Uterus (tissue), 2 donors: ENCODE measurements around the gene PLXNA2.

Experiments
- POLR2A ChIP-seq, 2 donors: fragments of 450-650 bp; IDR thresholded peaks; one replicate each; pipeline ENCODE4 v1.6.1; 2016; ENCODE audit warnings: antibody characterized with exemption in 2 of 2, mild to moderate bottlenecking in 1 of 2, moderate library complexity in 1 of 2
- TF ChIP-seq, protein P1 (sequence below), 4 experiments: fragments of 200-600 bp in 2 of 4; fragments of 450-650 bp in 2 of 4; sonication (generic) in 2 of 4; IDR thresholded peaks; one replicate each; pipeline ENCODE4 v1.5.1; 2016 to 2019; ENCODE audit warnings: antibody characterized with exemption in 4 of 4, mild to moderate bottlenecking in 2 of 4, moderate library complexity in 1 of 4

DNA sequence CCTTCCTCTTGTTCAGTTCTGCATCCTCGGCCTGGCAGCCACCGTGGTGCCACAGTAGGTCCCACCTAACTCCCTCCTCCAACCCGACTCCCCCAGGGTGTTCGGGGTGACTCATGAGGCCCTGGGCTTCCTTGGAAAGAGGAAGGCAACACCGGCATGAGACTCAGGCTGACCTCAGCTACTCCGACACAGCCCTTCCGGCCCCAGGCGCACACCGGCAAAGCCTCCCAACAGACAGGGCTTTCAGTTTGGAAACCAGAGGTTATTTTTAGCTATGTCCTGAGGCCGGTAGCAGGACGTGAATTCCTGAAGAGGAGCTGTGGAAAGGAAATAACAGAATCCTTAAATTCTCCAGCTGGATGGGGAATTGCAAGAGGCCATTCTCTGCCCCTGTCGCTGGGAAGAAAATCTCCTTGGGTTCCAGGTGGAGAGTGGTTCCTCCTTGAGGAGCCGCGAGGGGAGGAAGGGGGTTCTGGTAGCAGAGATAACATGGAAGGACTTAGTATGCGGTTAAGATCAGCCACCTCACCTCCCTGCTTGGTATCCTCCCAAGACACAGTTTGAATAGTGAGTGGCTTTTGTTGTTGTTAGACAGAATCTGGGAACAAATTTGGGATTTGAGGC lies 24.4 kb downstream of the PLXNA2 start:
- TF ChIP-seq, protein P1, sequence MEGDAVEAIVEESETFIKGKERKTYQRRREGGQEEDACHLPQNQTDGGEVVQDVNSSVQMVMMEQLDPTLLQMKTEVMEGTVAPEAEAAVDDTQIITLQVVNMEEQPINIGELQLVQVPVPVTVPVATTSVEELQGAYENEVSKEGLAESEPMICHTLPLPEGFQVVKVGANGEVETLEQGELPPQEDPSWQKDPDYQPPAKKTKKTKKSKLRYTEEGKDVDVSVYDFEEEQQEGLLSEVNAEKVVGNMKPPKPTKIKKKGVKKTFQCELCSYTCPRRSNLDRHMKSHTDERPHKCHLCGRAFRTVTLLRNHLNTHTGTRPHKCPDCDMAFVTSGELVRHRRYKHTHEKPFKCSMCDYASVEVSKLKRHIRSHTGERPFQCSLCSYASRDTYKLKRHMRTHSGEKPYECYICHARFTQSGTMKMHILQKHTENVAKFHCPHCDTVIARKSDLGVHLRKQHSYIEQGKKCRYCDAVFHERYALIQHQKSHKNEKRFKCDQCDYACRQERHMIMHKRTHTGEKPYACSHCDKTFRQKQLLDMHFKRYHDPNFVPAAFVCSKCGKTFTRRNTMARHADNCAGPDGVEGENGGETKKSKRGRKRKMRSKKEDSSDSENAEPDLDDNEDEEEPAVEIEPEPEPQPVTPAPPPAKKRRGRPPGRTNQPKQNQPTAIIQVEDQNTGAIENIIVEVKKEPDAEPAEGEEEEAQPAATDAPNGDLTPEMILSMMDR (IDR thresholded peaks at IDR 0.05): no peak
- TF ChIP-seq POLR2A (IDR thresholded peaks at IDR 0.05): no peak
